ENCODE data around the gene MICOS13.

Gene MICOS13

DNA sequence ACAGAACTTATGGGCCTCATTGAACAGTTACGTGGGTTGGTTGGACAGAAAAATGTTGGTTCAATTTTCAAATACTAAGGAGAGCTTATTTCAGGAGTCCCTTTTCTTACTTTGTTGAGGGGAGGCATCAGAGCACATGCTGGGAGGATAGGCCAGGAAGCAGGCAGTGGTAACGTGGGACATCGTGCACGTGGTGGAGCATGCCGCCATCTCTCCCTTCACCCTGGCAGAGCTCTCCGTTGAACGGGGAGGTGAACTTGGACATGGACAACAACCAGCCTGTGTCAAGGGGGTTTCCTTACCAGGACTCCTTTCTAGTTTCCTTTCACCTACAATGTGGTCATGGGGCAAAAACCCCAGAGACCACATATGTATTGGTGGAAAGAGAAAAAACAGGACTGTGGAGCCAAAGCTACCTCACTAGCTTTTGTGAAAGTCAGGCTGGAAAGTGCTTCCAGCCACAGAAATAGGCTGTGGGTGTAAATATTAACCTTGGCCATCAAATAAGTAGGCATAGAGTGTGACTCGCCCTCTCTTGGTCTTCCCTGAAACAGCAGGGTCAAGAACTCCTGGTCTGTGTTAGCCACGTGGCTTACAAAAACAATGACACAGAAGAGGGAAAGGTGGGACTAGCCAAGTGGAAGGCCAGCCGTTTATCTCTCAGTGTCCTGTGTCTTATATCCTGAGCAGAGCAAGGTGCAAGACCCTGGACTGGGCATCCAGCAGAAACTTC lies 14.4 kb downstream of the MICOS13 start:
- DNase-seq = no peak

DNA sequence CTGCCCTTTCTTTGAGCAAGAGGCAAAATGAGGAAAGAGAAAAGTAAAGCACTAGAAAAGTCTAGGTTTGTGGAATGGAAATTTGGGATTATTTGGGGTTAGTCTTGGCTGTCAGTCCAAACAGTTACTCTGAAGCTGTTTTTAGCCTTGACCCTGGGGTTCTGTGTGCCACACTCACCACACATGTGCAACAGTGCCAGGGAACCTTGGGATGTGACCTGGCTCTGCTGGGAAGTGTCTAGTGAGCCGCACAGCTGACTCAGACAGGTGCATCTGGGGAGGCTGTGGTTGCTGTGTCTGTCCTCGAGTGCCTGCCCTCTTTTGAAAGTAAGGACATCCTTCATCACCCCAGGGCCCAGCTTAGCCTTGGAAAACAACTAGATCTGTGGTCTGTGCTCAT lies 15.8 kb downstream of the MICOS13 start:
- no peak for DNase-seq

DNA sequence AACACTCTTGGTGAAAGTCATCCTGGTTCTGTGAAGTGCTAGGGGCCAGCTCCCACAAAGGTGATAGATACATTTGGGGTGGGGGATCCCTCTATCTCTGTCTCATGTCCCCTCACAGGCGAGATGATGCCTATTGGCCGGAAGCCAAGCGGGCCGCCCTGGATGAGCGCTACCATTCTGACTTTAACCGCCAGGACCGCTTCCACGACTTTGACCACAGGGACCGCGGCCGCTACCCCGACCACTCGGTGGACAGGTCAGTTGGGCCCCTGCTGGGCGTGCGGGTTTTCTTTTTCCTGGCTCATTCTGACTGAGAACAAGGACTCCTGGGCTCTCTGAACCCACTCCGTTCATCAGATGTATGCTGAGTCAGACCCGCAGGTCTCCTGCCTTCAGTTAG lies 16.4 kb downstream of the MICOS13 start:
- DNase-seq = no peak

DNA sequence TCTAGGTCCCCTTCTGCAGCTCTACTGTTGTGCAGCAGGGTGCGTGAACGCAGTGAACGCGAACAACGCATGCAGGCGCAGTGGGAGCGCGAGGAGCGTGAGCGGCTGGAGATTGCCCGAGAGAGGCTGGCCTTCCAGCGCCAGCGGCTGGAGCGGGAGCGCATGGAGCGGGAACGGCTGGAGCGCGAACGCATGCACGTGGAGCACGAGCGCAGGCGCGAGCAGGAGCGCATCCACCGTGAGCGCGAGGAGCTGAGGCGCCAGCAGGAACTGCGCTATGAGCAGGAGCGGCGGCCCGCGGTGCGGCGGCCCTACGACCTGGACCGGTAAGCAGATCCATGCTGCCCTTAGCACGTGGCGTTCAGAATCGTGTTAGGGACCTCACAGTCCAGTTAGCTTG lies 18.8 kb downstream of the MICOS13 start:
- DNase-seq = no peak

DNA sequence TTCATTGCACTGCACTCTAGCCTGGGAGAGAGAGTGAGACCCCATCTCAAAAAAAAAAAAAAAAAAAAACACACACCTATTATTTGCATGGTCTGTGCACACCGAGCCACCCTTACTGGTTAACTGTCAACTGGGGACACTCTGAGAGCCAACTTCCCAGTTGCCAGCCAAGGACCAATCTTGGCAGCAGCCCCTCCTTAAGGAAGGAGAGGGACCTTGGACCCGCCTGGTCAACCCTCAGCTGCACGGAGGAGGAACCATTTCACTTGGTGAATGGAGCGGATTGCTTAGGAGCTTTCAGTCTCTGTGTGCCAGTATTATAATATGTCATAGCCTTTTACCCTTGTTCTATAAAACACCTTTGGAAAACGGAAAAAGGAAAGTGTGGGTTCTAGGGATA lies 24.9 kb downstream of the MICOS13 start:
- DNase-seq = no peak

DNA sequence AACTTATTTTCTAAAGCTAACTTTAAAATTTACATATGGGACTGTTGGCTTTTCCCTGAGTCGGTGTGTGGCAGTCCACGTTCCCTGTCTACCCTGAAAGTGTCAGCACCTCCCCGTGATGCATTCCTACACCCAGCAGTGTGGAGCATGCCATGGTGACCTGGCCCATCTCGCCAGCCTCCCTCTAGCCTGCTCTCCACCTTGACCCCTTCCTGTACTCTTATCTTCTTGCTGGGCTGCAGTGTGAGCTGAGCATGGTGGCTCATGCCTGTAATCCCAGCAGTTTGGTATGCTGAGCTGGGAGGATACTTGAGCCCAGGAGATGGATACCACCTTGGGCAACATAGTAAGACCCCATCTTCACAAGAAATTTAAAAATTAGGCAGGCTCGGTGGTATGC lies 25.4 kb downstream of the MICOS13 start:
- DNase-seq = no peak

DNA sequence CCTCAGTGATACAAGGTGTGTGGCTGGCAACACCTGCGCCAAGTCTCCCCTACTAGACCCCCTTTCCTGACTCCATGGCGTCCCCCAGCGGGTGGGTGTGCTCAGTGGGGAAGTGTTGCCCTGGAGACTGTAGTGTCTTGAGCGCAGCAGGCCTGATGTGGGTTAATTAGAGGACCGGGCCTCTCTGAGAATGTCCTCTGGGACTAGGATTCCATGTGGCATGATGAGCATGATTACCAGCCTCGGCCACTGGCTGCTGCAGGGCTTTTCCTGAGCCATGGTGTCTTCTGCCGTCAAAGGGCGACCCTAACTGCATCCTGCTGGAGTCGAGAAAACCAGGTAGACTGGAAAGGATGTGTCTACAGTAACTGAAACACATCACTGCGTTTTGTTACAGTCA lies 28.1 kb downstream of the MICOS13 start:
- no peak for DNase-seq

DNA sequence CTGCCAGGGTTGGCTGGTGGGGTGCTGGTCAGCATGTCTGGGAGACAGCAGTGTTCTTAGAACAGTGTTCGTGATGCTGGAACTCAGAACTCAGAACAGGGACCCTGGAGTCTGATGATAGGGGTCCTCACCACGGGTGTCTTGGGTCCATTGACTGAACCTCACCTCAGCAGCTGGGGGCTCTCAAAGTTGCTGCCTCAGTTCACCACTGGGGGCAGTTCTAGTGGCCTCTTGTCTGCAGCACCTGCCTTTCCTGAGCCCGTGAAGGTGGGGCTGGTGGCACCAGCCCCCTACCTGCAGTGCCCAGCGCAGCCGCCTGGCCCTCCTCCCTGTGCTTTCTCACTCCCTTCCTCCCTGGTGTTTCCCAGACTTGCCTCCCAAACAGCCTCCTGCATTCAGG lies 29.0 kb downstream of the MICOS13 start:
- no peak for DNase-seq

DNA sequence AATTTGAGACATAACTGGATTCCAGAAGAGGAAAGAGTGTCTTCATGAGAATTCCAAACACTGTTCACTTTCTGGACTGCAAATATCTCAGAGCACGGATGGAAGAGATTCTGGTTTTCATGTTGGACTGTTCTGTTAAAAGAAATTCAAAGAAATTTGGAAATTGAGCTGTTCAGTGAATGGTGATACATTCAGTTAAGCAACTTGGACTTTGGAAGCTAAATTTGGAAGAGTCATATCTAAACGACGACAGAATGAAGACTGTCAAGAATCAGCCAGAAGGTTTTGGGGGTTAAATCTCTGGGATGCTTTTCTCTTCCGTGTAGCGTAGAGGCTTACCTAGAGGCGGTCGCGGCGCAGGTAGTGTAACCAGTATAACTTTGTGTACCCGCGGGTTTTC lies 31.9 kb downstream of the MICOS13 start:
- no peak for DNase-seq

DNA sequence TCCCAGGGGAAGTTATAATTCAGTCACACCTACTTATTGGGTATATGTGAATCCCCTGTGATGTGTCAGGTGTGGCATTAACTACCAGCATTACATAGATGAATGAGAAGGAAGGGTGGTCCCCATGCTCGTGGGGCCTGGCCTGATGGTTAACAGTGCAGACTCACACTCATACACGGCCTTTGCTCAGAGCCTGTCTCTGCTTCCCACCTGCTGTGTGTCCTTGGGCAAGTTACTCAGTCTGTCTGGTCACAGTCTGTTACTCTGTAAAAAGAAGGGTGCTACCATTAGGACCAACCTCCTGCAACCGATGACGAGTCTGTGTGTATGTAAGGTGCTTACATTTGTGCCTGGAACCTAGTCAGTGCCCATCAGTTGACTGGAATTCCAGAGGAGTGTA lies 33.6 kb downstream of the MICOS13 start:
- DNase-seq = no peak

DNA sequence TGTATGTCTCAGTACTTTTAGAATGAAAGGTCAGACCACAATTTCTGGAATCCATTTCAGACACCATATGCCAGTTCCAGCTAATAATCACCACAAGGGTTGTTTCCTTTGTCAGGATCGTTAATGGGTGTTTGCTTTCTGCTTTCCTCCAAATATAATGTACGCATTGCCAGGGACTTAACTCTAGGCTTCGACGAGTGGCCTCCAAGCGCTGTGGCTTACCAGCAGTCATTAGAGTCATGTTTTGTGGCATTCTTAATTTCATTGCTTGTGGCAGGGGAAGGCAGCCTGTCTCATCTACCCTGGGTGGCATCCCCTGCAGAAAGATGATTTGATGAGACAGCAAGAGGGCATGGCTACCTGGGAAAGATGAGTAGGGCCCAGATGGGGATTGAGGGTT lies 34.9 kb downstream of the MICOS13 start:
- no peak for DNase-seq

DNA sequence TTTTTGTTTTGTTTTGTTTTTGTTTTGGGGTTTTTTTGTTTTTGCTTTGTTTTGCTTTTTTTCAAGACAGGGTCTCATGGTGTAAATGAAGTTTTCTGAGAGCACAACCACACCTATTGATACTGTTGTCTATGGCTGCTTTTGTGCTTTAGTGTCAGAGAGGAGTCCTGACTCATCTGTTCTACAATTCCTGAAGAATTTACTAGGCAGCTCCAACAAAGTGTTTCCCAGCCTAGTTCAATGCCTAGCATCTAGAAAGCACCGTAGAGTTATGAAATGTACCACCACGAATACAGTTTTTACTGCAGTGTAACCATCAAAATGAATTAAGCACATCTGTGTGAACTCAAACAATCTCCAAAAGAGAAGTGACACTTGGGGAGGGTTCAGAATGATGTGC lies 36.3 kb downstream of the MICOS13 start:
- DNase-seq = no peak

DNA sequence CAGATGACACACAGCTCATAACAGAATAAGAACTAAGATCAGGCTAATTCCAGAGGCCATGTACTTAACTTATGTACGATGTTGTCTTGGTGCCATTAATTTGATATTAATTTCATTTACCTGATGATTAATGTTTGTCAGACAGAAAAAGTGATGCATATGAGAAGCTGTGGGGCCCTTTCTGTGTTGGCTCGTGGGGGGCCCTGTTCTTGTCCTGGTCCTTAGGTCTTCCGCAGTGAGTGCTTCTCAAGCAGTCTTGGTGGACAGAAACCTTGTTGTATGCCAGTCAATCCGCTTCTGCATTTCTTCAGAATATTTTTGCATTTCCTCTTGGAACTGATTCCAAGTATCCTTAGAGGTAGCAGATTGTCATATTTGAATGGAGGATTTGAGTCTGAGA lies 37.3 kb downstream of the MICOS13 start:
- DNase-seq = no peak

DNA sequence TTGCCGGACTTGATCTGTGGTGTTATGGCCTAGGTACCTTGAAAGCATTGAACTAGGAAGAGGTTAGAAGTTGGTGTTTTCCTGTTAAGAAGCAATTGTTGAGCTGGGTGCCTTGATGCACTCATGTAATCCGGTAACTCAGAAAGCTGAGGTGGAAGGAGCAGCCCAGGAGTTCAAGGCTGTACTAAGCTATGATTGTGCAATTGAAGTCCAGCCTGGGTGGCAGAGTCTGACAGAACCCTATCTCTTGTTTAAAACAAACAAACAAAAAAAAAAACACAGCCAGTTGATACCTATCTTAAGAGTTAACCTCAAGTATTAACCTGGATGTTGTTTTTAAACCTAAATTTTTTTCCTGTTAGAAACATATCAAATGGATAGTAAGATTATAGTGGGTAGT lies 38.1 kb downstream of the MICOS13 start:
- DNase-seq = no peak

DNA sequence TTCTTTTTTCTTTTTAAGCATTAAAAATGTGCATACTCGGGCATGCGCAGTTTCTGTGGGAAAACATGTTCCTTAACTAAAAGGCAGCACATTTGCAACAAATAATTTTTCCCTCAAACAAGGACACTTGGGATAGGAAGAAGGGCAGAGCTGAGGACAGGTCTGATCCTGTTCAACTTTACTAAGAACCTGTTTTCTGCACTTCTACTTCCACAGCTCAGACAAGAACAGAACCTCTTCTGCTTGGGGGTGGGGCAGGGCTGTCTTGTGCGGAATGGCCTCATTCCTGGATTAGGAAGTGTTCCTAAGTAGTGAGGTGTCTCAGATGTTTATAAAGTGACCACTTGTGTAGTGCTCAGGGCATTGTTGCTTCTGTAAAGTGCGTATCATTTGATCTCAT lies 39.1 kb downstream of the MICOS13 start:
- no peak for DNase-seq

DNA sequence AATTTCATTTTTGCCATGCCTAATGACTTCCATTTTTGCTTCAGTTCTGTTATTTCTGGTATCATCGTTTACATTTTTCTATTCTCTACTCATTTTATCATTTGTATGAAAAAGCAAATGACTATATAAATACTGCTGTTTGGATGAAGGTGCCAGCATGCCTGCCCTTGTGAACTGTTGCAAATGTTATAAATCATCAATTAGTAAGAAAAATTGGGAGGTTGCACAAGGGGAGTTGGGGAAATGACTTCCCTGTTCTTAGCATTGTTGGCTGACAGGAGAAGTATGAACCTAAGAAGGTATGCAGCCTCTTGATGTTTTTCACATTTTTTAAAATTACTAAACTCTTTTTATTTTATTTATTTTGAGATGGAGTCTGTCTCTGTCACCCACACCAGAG lies 42.3 kb downstream of the MICOS13 start:
- no peak for DNase-seq

DNA sequence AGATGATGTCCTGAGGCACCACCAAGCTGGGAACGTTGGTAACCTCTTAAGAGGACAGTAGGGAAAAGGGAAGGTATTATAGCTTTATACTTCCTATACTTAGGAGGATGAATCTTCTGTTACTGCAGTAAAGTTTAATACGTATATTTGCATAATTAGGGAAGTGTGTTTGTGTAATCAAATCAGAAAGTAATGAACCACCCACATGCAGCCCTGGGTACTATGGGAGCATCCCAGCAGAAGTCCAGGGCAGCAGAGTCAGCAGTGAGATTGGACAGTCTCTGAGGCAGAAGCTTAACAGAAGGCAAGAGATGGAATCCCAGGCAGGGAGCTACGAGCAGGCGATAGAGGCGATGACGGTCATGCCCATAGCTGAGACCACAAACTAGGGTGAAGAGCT lies 44.9 kb downstream of the MICOS13 start:
- DNase-seq = no peak

DNA sequence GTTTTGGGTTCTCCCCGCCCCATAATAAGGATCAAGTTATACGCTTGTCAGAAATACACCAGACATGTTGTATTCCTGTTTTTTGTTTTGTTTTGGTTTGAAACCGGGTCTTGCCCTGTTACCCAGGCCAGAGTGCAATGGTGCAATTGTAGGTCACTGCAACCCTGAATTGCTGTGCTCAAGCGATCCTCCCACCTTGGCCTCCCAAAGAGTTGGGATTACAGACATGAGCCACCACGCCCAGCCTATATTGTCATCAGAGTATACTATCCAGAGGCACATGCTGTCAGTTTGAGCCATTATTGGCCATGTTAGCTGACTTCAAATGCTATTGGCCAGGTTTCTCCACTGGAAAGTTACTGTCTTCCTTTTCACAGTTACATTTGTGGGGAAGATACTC lies 47.7 kb downstream of the MICOS13 start:
- DNase-seq = no peak

DNA sequence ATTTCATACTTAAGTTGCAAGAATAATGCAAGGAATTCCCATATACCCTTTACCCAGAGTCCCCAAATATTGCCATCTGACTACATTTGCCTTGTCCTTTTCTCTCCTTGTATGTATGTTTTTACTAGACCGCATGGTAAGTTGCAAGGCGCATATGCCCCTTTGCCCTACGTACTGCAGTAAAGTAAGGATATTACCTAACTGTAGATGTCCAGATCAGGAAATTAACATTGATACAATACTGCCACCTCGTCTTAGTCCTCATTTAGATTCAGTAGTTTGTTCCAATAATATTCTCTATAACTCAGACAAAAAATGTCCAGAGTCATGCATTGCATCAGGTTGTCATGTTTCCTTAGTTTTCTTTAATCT lies 48.1 kb downstream of the MICOS13 start:
- no peak for DNase-seq

DNA sequence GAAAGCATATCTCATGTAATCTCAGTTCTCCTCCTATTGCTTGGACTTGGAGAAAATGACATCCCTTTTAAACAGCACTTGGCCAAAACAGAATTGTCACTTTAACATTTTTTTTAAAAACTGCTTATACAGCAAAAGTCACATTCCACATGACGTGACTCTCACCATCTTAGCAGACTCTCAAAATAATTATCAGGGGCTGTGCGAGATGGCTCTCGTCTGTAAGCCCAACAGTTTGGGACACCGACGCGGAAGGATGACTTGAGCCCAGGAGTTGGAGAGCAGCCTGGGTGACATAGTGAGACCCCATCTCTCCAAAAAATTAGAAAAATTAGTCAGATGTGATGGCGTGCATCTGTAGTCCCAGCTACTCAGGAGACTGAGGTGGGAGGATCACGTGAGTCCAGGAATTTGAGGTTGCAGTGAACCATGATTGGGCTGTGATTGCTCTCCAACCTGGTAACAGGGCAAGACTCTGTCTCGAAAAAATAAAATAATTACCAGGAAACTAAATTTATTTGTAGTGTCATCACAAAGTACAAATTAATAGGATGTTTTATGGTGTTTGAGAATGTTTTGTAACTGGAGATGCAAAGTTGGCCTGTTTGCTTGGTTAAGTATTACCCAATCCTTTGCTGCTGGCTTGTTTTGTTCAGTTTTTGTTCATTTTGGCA lies 48.6 kb downstream of the MICOS13 start:
- DNase-seq = no peak

DNA sequence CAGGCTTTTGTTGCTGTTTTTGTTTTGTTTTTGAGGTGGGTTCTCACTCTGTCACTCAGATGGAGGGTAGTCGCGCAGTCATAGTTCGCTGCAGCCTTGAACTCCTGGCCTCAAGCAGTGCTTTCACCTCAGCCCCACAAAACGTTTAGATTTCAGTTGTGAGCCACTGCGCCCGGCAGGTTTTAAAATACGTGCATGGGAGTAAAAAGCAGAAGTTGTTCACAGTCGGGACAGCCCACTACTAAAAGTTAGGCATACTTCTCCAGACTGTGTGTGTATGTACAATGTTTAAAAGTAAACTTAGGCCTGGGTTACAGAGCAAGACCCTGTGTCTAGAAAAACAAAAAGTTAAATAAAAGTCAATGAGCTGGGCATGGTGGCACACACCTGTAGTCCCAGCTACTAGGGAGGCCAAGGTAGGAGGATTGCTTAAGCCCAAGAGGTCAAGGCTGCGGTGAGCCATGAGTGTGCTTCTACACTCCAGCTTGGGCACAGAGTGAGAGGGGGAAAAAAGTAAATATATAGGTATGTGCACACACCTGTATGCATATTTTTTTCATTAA lies 51.3 kb downstream of the MICOS13 start:
- no peak for DNase-seq

DNA sequence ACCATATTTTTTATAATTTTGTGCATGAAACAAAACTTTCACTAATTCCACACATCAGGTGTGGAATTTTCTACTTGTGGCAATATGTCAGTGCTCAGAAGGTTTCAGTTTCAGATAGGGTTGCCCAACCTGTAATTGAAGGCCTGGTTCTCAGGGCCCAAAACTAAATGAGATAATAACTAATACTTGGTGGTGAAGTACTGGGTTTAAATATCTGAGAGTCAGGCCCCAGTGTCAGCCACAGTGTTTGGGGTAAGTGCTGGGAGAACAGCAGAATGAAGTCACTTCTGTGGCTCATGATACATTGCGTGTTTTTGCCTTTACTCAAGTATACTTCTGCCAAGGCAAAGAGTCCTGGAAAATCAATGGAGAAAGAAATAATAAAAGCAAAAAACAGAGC lies 51.9 kb downstream of the MICOS13 start:
- DNase-seq = no peak
